ENCODE results near the gene CFH. TPM values are rescaled to one million over a fixed set of nuclear protein-coding genes. Genes with fewer than 3 reads are reported as not detected.
"Not testable (repeated sequence)": the region's sequence is repeated elsewhere in the genome, so short reads cannot be mapped to it uniquely, and the experiment has no call there.

The CFH gene
- total RNA-seq, 4 donors from 2014 or later: 35.7 to 111 (median 60.9) TPM

GRCh38 chr1:196733091-196733970 is 81.5 kb downstream of the CFH start:
- TF ChIP-seq CTCF (IDR thresholded peaks at IDR 0.05) (no peak), EP300 (IDR thresholded peaks at IDR 0.05) (no peak), POLR2A (IDR thresholded peaks at IDR 0.05) (no peak), POLR2AphosphoS5 (IDR thresholded peaks at IDR 0.05) (no peak)
- Histone ChIP-seq H3K27me3 (no peaks in the 10 kb centered on the region), H3K4me3 (no peak overlapping the region), H3K4me1 (no peaks in the 10 kb centered on the region), H3K9me3 (no peaks in the 10 kb centered on the region), H3K27ac (no peak overlapping the region), H3K36me3 (peaks cover 0 to 4% of the 10 kb centered on the region in 2 donors)
- 54 to 56% methylated on average over 9 to 11 of the region's 11 CpGs for WGBS, 2 donors (ENCODE audit: low coverage in 1 of 2)
- no peak for ATAC-seq

- Histone ChIP-seq H3K9me3 (no peaks in the 10 kb centered on the region), H3K36me3 (peaks cover 0 to 10% of the 10 kb centered on the region in 2 donors), H3K27ac (no peak overlapping the region), H3K4me1 (no peaks in the 10 kb centered on the region), H3K4me3 (no peak overlapping the region), H3K27me3 (no peaks in the 10 kb centered on the region)
- no peak for TF ChIP-seq POLR2A (IDR thresholded peaks at IDR 0.05)
- no peak for TF ChIP-seq CTCF (IDR thresholded peaks at IDR 0.05)
- no peak for ATAC-seq
Observed at GRCh38 chr1:196734006-196734405, 82.2 kb downstream of the CFH start.

- Histone ChIP-seq H3K27me3 (no peaks in the 10 kb centered on the region), H3K27ac (no peak overlapping the region), H3K36me3 (peaks cover 0 to 15% of the 10 kb centered on the region in 2 donors), H3K4me3 (no peak overlapping the region), H3K9me3 (no peaks in the 10 kb centered on the region), H3K4me1 (no peaks in the 10 kb centered on the region)
- TF ChIP-seq POLR2AphosphoS5 (IDR thresholded peaks at IDR 0.05) (no peak), POLR2A (IDR thresholded peaks at IDR 0.05) (no peak), CTCF (IDR thresholded peaks at IDR 0.05) (no peak), EP300 (IDR thresholded peaks at IDR 0.05) (no peak)
- no peak for ATAC-seq
- 53 to 71% methylated on average over 2 of the region's 2 CpGs for WGBS, 2 donors (ENCODE audit: low coverage in 1 of 2)
Observed at GRCh38 chr1:196734460-196734859, 82.6 kb downstream of the CFH start.

GRCh38 chr1:196738730-196739129 is 86.9 kb downstream of the CFH start:
- Histone ChIP-seq H3K36me3 (peaks cover 0 to 24% of the 10 kb centered on the region in 2 donors), H3K27ac (no peak overlapping the region), H3K9me3 (no peaks in the 10 kb centered on the region), H3K27me3 (no peaks in the 10 kb centered on the region), H3K4me1 (no peaks in the 10 kb centered on the region), H3K4me3 (no peak overlapping the region)
- TF ChIP-seq POLR2AphosphoS5 (IDR thresholded peaks at IDR 0.05) (no peak), CTCF (IDR thresholded peaks at IDR 0.05) (no peak), EP300 (IDR thresholded peaks at IDR 0.05) (no peak), POLR2A (IDR thresholded peaks at IDR 0.05) (no peak)
- ATAC-seq: no peak

- H3K4me3 ChIP-seq, H3K9me3 ChIP-seq, H3K27ac ChIP-seq, H3K27me3 ChIP-seq, H3K4me1 ChIP-seq, ATAC-seq: not testable (repeated sequence)
- peaks cover 0 to 22% of the 10 kb centered on the region in 2 donors for H3K36me3 ChIP-seq
- WGBS, 2 donors (ENCODE audit: low coverage in 1 of 2): 29 to 46% methylated on average over 6 of the region's 6 CpGs
Observed at GRCh38 chr1:196743244-196743643, 91.4 kb downstream of the CFH start.

- H3K9me3 ChIP-seq, H3K4me3 ChIP-seq, ATAC-seq, H3K27me3 ChIP-seq, H3K27ac ChIP-seq, H3K4me1 ChIP-seq, H3K36me3 ChIP-seq: not testable (repeated sequence)
- 74 to 83% methylated on average over 2 to 4 of the region's 4 CpGs for WGBS, 2 donors (ENCODE audit: low coverage in 1 of 2)
Observed at GRCh38 chr1:196765019-196765740, 113.3 kb downstream of the CFH start.

- H3K4me3 ChIP-seq, H3K36me3 ChIP-seq, H3K27ac ChIP-seq, H3K4me1 ChIP-seq, H3K27me3 ChIP-seq, H3K9me3 ChIP-seq, ATAC-seq: not testable (repeated sequence)
- 76 to 98% methylated on average over 4 of the region's 4 CpGs for WGBS, 2 donors (ENCODE audit: low coverage in 1 of 2)
Observed at GRCh38 chr1:196769823-196770222, 118.0 kb downstream of the CFH start.

Measured in gastroesophageal sphincter (tissue), 4 donors.